Activated CD8-positive, alpha-beta T cell treated with anti-CD3 and anti-CD28 coated beads for 36 hours (primary cell): ENCODE data around the gene KRTAP4-16. TPM values are rescaled to one million over a fixed set of nuclear protein-coding genes. Genes with fewer than 3 reads are reported as not detected.

ENCODE experiments used
- ATAC-seq: fragments of 200-7000 bp; cut with Tn5 transposase; one replicate; pipeline ENCODE4 v1.10.0; 2021; ENCODE audit warnings: mild to moderate bottlenecking, moderate library complexity
- CTCF ChIA-PET: fragments of 350-600 bp; sonication (Branson Sonifier 250); formaldehyde crosslinking; loops from one replicate; lab custom pipeline; 2021; ENCODE audit warnings: antibody characterized with exemption; lab: Charles Lee
- POLR2A ChIA-PET: fragments of 350-600 bp; sonication (Branson Sonifier 250); formaldehyde crosslinking; loops from one replicate; lab custom pipeline; 2021; ENCODE audit warnings: antibody characterized with exemption; lab: Charles Lee
- DNase-seq: peaks from one replicate; pipeline ENCODE4 v3.0.0-alpha.2; 2020
- H3K27ac Mint-ChIP-seq: one replicate; pipeline ENCODE4 v1.8.0; 2021; ENCODE audit warnings: mild to moderate bottlenecking, mixed read lengths
- H3K27me3 Mint-ChIP-seq: one replicate; pipeline ENCODE4 v1.8.0; 2021; ENCODE audit warnings: mixed read lengths
- H3K36me3 Mint-ChIP-seq: one replicate; pipeline ENCODE4 v1.8.0; 2021; ENCODE audit warnings: low read depth, mixed read lengths
- H3K4me1 Mint-ChIP-seq: one replicate; pipeline ENCODE4 v1.8.0; 2021; ENCODE audit warnings: low read depth, mixed read lengths
- H3K4me3 Mint-ChIP-seq: one replicate; pipeline ENCODE4 v1.8.0; 2021; ENCODE audit warnings: mild to moderate bottlenecking, moderate library complexity, mixed read lengths
- H3K9me3 Mint-ChIP-seq: one replicate; pipeline ENCODE4 v1.8.0; 2021; ENCODE audit warnings: mixed read lengths
- intact Hi-C: fragments of 100-400 bp; cut with micrococcal nuclease; formaldehyde crosslinking; loops from one replicate; pipeline ENCODE4 v1.10.0; 2022
- total RNA-seq, 2 experiments: library from RNA; stranded (reverse); gene quantifications; one replicate each; pipeline ENCODE4 v1.2.3, GENCODE V29; 2021
- TF ChIP-seq, protein P1 (sequence below): fragments of 200-600 bp; IDR thresholded peaks from one replicate; pipeline ENCODE4 v1.8.0; 2022; ENCODE audit warnings: antibody characterized with exemption, mild to moderate bottlenecking

Gene KRTAP4-16
- total RNA-seq, 2 experiments from 2014 or later = not detected

DNA sequence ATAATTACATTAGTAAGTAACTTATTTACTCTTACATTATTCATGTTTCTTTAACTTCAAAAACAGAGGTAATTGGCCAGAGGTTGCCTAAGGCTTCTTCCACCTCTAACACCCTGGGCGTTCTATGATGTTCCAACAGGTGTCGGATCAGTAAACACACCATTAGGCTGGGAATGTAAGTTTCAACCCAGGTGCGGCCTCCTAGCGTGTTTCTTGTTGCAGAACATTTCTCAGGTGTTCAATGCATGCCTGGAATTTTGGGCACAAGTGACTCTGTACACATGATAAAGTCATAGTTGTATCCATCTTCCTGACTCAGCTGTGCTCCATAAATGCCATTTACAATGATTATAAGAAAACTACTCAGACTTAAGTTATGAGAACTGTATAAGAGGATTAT is 48.0 kb downstream of the KRTAP4-16 start:
- intact Hi-C loops = no loop called here
- ChIA-PET POLR2A (no interaction called here), CTCF (no interaction called here)
- no peak overlapping the region for H3K4me3 Mint-ChIP-seq
- TF ChIP-seq, protein P1, sequence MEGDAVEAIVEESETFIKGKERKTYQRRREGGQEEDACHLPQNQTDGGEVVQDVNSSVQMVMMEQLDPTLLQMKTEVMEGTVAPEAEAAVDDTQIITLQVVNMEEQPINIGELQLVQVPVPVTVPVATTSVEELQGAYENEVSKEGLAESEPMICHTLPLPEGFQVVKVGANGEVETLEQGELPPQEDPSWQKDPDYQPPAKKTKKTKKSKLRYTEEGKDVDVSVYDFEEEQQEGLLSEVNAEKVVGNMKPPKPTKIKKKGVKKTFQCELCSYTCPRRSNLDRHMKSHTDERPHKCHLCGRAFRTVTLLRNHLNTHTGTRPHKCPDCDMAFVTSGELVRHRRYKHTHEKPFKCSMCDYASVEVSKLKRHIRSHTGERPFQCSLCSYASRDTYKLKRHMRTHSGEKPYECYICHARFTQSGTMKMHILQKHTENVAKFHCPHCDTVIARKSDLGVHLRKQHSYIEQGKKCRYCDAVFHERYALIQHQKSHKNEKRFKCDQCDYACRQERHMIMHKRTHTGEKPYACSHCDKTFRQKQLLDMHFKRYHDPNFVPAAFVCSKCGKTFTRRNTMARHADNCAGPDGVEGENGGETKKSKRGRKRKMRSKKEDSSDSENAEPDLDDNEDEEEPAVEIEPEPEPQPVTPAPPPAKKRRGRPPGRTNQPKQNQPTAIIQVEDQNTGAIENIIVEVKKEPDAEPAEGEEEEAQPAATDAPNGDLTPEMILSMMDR = no peak
- H3K27me3 Mint-ChIP-seq = peaks cover 18% of the 10 kb centered on the region
- H3K36me3 Mint-ChIP-seq = no peaks in the 10 kb centered on the region
- H3K9me3 Mint-ChIP-seq = no peaks in the 10 kb centered on the region
- no peaks in the 10 kb centered on the region for H3K4me1 Mint-ChIP-seq
- DNase-seq (no peak), ATAC-seq (no peak)
- H3K27ac Mint-ChIP-seq = no peak overlapping the region

DNA sequence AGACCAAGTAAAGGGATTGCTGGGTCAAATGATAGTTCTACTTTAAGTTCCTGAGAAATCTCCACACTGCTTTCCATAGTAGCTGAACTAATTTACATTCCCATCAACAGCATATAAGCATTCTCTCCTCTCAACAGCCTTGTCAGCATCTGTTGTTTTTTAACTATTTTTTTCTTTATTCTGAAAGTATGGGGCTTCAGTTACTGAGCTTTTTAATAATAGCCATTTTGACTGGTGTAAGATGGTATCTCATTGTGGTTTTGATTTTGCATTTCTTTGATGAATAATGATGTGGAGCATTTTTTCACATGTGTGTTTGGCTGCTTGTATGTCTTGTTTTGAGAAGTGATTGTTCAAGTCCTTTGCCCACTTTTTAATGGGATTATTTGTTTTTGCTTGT is 49.4 kb downstream of the KRTAP4-16 start:
- Mint-ChIP-seq H3K9me3 (no peaks in the 10 kb centered on the region), H3K27me3 (peaks cover 12% of the 10 kb centered on the region)
- CTCF ChIA-PET = no interaction called here

More for the DNA sequence above, 49.4 kb downstream of the KRTAP4-16 start:
- H3K4me3 Mint-ChIP-seq = no peak overlapping the region
- DNase-seq (no peak), ATAC-seq (no peak)
- TF ChIP-seq, protein P1 = no peak
- H3K27ac Mint-ChIP-seq = no peak overlapping the region
- intact Hi-C loops = no loop called here
- no peaks in the 10 kb centered on the region for H3K36me3 Mint-ChIP-seq
- no peaks in the 10 kb centered on the region for H3K4me1 Mint-ChIP-seq
- POLR2A ChIA-PET = no interaction called here

Other genes starting within 250 kb of the KRTAP4-16 start
- not detected for gene KRT12, start 235.0 kb downstream of the KRTAP4-16 start, total RNA-seq
- not detected for gene KRT20, start 217.0 kb downstream of the KRTAP4-16 start, total RNA-seq
- not detected for gene KRT23, start 164.6 kb downstream of the KRTAP4-16 start, total RNA-seq
- gene KRT39, start 135.3 kb downstream of the KRTAP4-16 start, total RNA-seq = not detected
- gene KRT40, start 117.9 kb downstream of the KRTAP4-16 start, total RNA-seq = not detected
- gene KRTAP3-3, start 108.0 kb downstream of the KRTAP4-16 start, total RNA-seq = not detected
- not detected for gene KRTAP3-2, start 102.3 kb downstream of the KRTAP4-16 start, total RNA-seq
- not detected for gene KRTAP3-1, start 93.1 kb downstream of the KRTAP4-16 start, total RNA-seq
- gene KRTAP1-5, start 75.0 kb downstream of the KRTAP4-16 start, total RNA-seq = not detected
- not detected for gene KRTAP1-4, start 72.0 kb downstream of the KRTAP4-16 start, total RNA-seq
- gene KRTAP1-3, start 67.3 kb downstream of the KRTAP4-16 start, total RNA-seq = not detected
- not detected for gene KRTAP1-1, start 60.8 kb downstream of the KRTAP4-16 start, total RNA-seq
- not detected for gene KRTAP2-1, start 54.9 kb downstream of the KRTAP4-16 start, total RNA-seq
- gene KRTAP2-2, start 47.0 kb downstream of the KRTAP4-16 start, total RNA-seq = not detected
- gene KRTAP2-3, start 42.1 kb downstream of the KRTAP4-16 start, total RNA-seq = not detected
- not detected for gene KRTAP2-4, start 36.3 kb downstream of the KRTAP4-16 start, total RNA-seq
- not detected for gene KRTAP4-7, start 18.1 kb downstream of the KRTAP4-16 start, total RNA-seq
- not detected for gene KRTAP4-8, start 4.1 kb downstream of the KRTAP4-16 start, total RNA-seq
- gene KRTAP4-9, start 3.2 kb upstream of the KRTAP4-16 start, total RNA-seq = not detected
- gene KRTAP4-11, start 16.2 kb upstream of the KRTAP4-16 start, total RNA-seq = not detected
- gene KRTAP4-12, start 22.0 kb upstream of the KRTAP4-16 start, total RNA-seq = not detected
- gene KRTAP4-6, start 38.3 kb upstream of the KRTAP4-16 start, total RNA-seq = not detected
- gene KRTAP4-5, start 47.6 kb upstream of the KRTAP4-16 start, total RNA-seq = not detected
- not detected for gene KRTAP4-4, start 58.5 kb upstream of the KRTAP4-16 start, total RNA-seq
- gene KRTAP4-3, start 66.0 kb upstream of the KRTAP4-16 start, total RNA-seq = not detected
- not detected for gene KRTAP4-2, start 76.0 kb upstream of the KRTAP4-16 start, total RNA-seq
- not detected for gene KRTAP4-1, start 82.7 kb upstream of the KRTAP4-16 start, total RNA-seq
- not detected for gene KRTAP9-1, start 87.7 kb upstream of the KRTAP4-16 start, total RNA-seq
- not detected for gene KRTAP9-2, start 124.4 kb upstream of the KRTAP4-16 start, total RNA-seq
- gene KRTAP9-3, start 130.2 kb upstream of the KRTAP4-16 start, total RNA-seq = not detected
- not detected for gene KRTAP9-8, start 135.8 kb upstream of the KRTAP4-16 start, total RNA-seq
- not detected for gene KRTAP9-4, start 147.5 kb upstream of the KRTAP4-16 start, total RNA-seq
- not detected for gene KRTAP9-9, start 153.2 kb upstream of the KRTAP4-16 start, total RNA-seq
- gene KRTAP9-6, start 163.2 kb upstream of the KRTAP4-16 start, total RNA-seq = not detected
- not detected for gene KRTAP9-7, start 173.5 kb upstream of the KRTAP4-16 start, total RNA-seq
- not detected for gene KRTAP29-1, start 200.6 kb upstream of the KRTAP4-16 start, total RNA-seq
- gene KRTAP16-1, start 207.1 kb upstream of the KRTAP4-16 start, total RNA-seq = not detected
- gene KRTAP17-1, start 213.5 kb upstream of the KRTAP4-16 start, total RNA-seq = not detected
- gene KRT33A, start 248.6 kb upstream of the KRTAP4-16 start, total RNA-seq = not detected